ENCODE measurements around the gene TOMM34.

Gene TOMM34

GRCh38 chr20:44904377-44904776 lies 55.8 kb downstream of the TOMM34 start:
- Histone ChIP-seq H3K4me1 (ENCODE audit: insufficient read depth, low read length) (peaks cover 3% of the 10 kb centered on the region; the same call in 1 of the 2 replicates), H3K36me3 (ENCODE audit: insufficient read depth, low read depth, low read length) (peaks cover 90% of the 10 kb centered on the region), H3K4me3 (ENCODE audit: low read length) (no peak overlapping the region), H3K27me3 (ENCODE audit: insufficient read depth, low read length) (no peaks in the 10 kb centered on the region), H3K27ac (ENCODE audit: low read length) (no peak overlapping the region), H3K9me3 (ENCODE audit: insufficient read depth, low read depth, low read length) (no peaks in the 10 kb centered on the region), H3K9ac (ENCODE audit: low read depth, low read length) (no peak overlapping the region)

GRCh38 chr20:44901974-44902373 lies 58.2 kb downstream of the TOMM34 start:
- Histone ChIP-seq H3K27ac (ENCODE audit: low read length) (no peak overlapping the region), H3K9me3 (ENCODE audit: insufficient read depth, low read depth, low read length) (no peaks in the 10 kb centered on the region), H3K36me3 (ENCODE audit: insufficient read depth, low read depth, low read length) (peaks cover 72% of the 10 kb centered on the region), H3K9ac (ENCODE audit: low read depth, low read length) (no peak overlapping the region), H3K4me3 (ENCODE audit: low read length) (no peak overlapping the region), H3K4me1 (ENCODE audit: insufficient read depth, low read length) (no peaks in the 10 kb centered on the region), H3K27me3 (ENCODE audit: insufficient read depth, low read length) (no peaks in the 10 kb centered on the region)

- no peak overlapping the region for H3K9ac ChIP-seq (ENCODE audit: low read depth, low read length)
- H3K27me3 ChIP-seq (ENCODE audit: insufficient read depth, low read length): no peaks in the 10 kb centered on the region
- H3K4me3 ChIP-seq (ENCODE audit: low read length): no peak overlapping the region
- H3K36me3 ChIP-seq (ENCODE audit: insufficient read depth, low read depth, low read length): peaks cover 56% of the 10 kb centered on the region
- H3K27ac ChIP-seq (ENCODE audit: low read length): no peak overlapping the region
- H3K9me3 ChIP-seq (ENCODE audit: insufficient read depth, low read depth, low read length): no peaks in the 10 kb centered on the region
- no peaks in the 10 kb centered on the region for H3K4me1 ChIP-seq (ENCODE audit: insufficient read depth, low read length)
Observed at GRCh38 chr20:44900231-44900854, 59.9 kb downstream of the TOMM34 start.

- H3K4me3 ChIP-seq (ENCODE audit: low read length): no peak overlapping the region
- no peak overlapping the region for H3K9ac ChIP-seq (ENCODE audit: low read depth, low read length)
- no peak overlapping the region for H3K27ac ChIP-seq (ENCODE audit: low read length)
- peaks cover 26% of the 10 kb centered on the region for H3K36me3 ChIP-seq (ENCODE audit: insufficient read depth, low read depth, low read length)
- H3K27me3 ChIP-seq (ENCODE audit: insufficient read depth, low read length): no peaks in the 10 kb centered on the region
- no peaks in the 10 kb centered on the region for H3K9me3 ChIP-seq (ENCODE audit: insufficient read depth, low read depth, low read length)
- H3K4me1 ChIP-seq (ENCODE audit: insufficient read depth, low read length): no peaks in the 10 kb centered on the region
Observed at GRCh38 chr20:44897133-44897532, 63.1 kb downstream of the TOMM34 start.

GRCh38 chr20:44896583-44896982 lies 63.6 kb downstream of the TOMM34 start:
- no peaks in the 10 kb centered on the region for H3K27me3 ChIP-seq (ENCODE audit: insufficient read depth, low read length)
- no peak overlapping the region for H3K9ac ChIP-seq (ENCODE audit: low read depth, low read length)
- H3K9me3 ChIP-seq (ENCODE audit: insufficient read depth, low read depth, low read length): no peaks in the 10 kb centered on the region
- no peaks in the 10 kb centered on the region for H3K4me1 ChIP-seq (ENCODE audit: insufficient read depth, low read length)
- H3K4me3 ChIP-seq (ENCODE audit: low read length): no peak overlapping the region
- H3K27ac ChIP-seq (ENCODE audit: low read length): no peak overlapping the region
- peaks cover 24% of the 10 kb centered on the region for H3K36me3 ChIP-seq (ENCODE audit: insufficient read depth, low read depth, low read length)

- H3K27ac ChIP-seq (ENCODE audit: low read length): no peak overlapping the region
- no peak overlapping the region; the same call in 1 of the 2 replicates for H3K9ac ChIP-seq (ENCODE audit: low read depth, low read length)
- H3K4me3 ChIP-seq (ENCODE audit: low read length): no peak overlapping the region
- peaks cover 11% of the 10 kb centered on the region for H3K36me3 ChIP-seq (ENCODE audit: insufficient read depth, low read depth, low read length)
- H3K4me1 ChIP-seq (ENCODE audit: insufficient read depth, low read length): no peaks in the 10 kb centered on the region
- no peaks in the 10 kb centered on the region for H3K9me3 ChIP-seq (ENCODE audit: insufficient read depth, low read depth, low read length)
- no peaks in the 10 kb centered on the region for H3K27me3 ChIP-seq (ENCODE audit: insufficient read depth, low read length)
Observed at GRCh38 chr20:44894959-44895358, 65.2 kb downstream of the TOMM34 start.

Measured in iPS-20b (cell line).